ENCODE data around the gene SGTA. TPM values are rescaled to one million over a fixed set of nuclear protein-coding genes. Genes with fewer than 3 reads are reported as not detected.
"Not testable (repeated sequence)": the region's sequence is repeated elsewhere in the genome, so short reads cannot be mapped to it uniquely, and the experiment has no call there.

The SGTA gene
- total RNA-seq, 1 experiment from 2014 or later = 35.1 TPM

DNA sequence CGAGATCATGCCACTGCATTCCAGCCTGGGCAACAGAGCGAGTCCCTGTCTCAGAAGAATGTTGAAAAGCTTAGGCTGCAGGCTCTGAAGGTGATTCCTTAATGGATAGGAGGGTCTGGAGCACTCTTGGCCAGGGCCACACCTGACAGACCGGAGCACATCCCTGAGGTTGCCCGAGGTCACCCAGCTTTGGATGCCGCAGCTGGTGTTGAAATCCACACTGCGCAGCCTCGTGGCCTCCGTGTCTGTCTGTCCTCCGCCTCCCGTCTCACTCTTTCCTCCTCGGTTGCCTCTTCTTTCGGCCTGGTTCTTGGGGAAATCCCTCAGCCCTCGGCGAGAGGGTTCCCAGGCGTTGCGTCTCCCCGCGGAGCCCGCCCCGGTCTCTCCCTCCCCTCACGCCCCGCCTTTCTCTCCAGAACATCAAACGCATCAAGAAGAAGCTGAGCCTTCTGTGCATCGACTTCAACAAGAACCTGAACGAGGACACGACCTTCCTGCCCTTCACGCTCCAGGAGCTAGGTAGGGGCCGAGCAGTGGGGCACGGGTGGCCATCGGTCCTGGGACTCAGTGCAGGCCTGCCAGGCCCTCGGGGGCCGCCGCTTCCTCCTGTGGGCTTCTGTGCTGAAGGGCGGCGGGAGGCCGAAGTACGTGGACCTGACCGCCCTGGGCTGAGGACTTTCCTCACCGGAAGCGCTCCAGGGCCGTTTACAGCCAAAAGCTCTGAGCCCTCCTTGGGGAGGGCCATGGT, 16.4 kb upstream of the SGTA start:
- no peak for DNase-seq (ENCODE audit: low read depth, low spot score)
- in situ Hi-C loops (cut with HindIII; ENCODE audit: low pct_unique_long_range_greater_than_20kb, low sequenced_read_pairs) = no loop called here

DNA sequence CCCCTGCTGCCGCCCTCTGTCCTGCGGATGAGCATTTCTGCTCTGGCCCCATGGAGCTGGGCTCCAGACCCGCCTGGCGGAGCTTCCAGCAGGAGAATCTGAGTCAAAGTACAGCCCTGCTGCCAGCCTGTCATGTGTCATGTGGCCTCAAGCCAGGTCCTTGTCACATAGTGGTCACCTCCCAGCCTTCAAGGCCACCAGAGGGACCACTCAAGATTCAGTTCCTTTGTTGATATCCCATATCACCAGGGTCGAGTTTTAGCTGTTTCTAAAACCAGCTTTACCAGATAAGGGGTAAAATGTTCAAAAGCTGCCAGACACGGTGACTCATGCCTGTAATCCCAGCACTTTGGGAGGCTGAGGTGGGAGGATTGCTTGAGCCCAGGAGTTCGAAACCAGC, 15.7 kb upstream of the SGTA start:
- in situ Hi-C loops (cut with HindIII; ENCODE audit: low pct_unique_long_range_greater_than_20kb, low sequenced_read_pairs) = no loop called here
- DNase-seq (ENCODE audit: low read depth, low spot score) = no peak

DNA sequence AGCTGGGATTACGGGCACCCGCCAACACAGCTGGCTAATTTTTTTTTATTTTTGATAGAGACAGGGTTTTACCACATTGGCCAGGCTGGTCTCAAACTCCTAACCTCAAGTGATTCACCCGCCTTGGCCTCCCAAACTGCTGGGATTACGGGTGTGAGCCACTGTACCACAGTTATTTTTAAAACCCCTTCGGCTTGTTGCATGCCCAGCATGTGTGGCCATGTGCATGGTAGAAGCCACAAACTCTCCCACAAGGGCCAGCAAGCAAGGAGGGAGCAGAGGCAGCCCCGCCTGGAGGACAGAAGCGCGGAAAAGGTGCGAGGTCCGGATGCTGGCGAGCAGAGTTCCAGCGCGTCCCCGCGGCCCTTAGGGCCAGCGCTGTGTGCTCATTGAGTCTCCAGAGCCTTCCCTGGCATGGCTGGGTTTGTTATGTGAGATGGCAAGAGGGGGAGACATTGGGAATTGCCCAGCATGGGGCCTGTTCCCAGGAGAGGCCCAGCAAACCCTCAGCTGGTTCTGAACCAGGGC, 15.1 kb upstream of the SGTA start:
- DNase-seq (ENCODE audit: low read depth, low spot score) = no peak
- in situ Hi-C loops (cut with HindIII; ENCODE audit: low pct_unique_long_range_greater_than_20kb, low sequenced_read_pairs) = no loop called here

DNA sequence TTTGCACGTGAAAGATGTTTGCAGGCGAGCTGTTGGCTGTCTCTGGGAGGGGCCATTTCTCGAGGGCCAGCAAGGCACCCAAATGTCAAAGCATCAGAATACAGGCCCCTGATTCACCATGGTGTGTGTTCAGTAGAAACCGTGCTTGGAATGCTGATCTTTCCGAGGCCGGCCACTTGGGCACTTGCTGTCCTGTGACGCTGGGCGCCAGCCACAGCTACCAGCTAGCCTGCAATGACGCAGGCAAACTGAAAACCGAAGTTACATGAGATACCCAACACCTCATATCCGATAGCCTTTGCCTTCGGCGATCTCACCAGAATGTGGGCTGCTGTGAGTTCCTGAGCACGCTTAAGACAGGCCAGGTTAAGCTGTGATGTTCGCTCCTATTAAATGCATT, 14.2 kb upstream of the SGTA start:
- in situ Hi-C loops (cut with HindIII; ENCODE audit: low pct_unique_long_range_greater_than_20kb, low sequenced_read_pairs) = no loop called here

DNA sequence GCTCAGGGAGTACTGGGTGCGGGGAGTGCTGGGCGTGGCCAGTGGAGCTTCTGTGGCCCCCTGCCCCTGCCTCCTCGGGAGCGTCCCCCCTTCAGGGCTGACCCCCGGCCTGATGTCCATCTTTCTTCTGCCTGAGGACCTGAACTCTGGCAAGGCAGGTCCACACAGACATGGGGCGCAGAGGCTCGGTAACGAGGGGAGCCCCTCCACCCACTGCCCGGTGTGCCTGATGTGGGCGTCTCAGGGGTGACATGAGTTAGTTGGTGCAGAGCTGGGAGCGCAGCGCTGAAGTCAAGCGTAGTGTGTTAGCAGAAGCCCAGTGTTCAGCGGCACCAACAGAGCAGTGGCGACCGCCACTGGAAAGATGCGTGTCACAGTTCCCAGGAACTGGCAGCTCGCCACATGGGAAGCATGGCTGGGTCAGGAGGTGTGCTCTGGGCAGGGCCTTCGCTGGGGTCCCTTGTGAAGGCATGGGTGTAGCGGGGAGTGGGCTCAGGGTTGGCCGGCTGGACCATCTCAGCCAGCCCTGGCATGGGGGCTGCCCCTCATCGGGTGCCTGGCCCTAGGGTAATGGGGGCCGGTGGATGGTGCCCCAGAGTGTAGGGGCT, 13.7 kb upstream of the SGTA start:
- no peak for DNase-seq (ENCODE audit: low read depth, low spot score)
- in situ Hi-C loops (cut with HindIII; ENCODE audit: low pct_unique_long_range_greater_than_20kb, low sequenced_read_pairs) = no loop called here

More for the DNA sequence above, 14.2 kb upstream of the SGTA start:
- DNase-seq (ENCODE audit: low read depth, low spot score) = no peak

DNA sequence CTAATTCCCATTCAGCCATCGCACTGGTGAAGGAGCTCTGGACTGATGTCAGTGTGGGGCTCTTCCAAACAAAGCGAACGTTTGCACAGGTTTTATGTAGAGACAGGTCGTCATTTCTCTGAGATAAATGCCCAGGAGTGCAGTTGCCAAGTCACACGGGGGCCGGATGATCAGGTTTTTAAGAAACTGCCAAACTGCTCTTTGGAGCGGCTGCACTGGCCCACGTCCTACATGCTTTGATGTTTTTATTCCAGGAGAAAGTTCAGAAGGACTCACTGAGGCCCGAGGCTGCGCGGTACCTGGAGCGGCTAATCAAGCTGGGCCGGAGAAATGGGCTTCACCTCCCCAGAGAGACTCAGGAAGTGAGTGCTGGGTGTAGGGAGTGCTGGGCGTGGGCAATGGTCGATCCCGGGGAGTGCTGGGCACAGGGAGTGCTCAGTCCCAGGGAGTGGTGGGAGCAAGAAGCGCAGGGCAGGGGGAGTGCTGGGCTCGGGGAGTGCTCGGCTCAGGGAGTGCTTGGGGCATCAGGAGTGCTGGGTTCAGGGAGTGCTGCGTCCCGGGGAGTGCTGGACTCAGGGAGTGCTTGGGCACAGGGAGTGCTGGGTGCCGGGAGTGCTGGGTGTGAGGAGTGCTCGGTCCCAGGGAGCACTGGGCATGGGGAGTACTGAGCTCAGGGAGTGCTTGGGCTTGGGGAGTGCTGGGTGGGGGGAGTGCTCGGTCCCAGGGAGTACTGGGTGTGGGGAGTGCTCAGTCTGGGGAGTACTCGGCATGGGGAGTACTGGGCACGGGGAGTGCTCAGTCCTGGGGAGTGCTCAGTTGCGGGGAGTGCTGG, 13.0 kb upstream of the SGTA start:
- in situ Hi-C loops (cut with HindIII; ENCODE audit: low pct_unique_long_range_greater_than_20kb, low sequenced_read_pairs) = no loop called here
- no peak for DNase-seq (ENCODE audit: low read depth, low spot score)

DNA sequence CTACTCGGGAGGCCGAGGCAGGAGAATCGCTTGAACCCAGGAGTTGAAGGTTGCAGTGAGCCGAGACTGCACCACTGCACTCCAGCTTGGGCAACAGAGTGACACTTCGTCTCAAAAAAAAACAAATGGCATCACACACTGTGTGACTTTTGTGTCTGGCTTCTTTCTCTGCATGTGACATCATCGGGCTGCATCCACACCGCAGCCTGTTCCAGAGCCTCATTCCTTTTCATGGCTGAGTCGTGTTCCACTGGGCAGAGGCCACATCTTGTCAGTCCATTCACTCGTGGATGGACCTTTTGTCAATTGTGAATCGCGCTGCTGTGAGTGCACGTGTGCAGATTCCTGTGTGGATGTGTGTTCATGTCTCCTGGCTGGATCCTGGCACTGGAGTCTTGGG, 10.5 kb upstream of the SGTA start:
- no peak for DNase-seq (ENCODE audit: low read depth, low spot score)
- in situ Hi-C loops (cut with HindIII; ENCODE audit: low pct_unique_long_range_greater_than_20kb, low sequenced_read_pairs) = no loop called here

DNA sequence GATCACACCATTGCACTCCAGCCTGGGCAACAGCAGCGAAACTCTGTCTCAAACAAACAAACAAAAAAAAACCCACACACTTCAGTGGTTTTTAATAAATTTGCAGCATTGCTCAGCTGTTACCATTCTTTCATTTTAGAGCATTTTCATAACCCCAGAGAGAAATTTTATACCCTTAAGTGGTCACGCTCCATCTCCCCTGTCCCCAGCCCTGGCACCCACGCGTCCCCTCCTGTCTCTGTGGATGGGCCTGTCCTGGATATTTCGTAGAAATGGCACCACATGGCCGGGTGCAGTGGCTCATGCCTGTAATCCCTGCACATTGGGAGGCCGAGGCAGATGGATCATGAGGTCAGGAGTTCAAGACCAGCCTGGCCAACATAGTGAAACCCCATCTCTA, 10.1 kb upstream of the SGTA start:
- in situ Hi-C loops (cut with HindIII; ENCODE audit: low pct_unique_long_range_greater_than_20kb, low sequenced_read_pairs) = no loop called here
- no peak for DNase-seq (ENCODE audit: low read depth, low spot score)

DNA sequence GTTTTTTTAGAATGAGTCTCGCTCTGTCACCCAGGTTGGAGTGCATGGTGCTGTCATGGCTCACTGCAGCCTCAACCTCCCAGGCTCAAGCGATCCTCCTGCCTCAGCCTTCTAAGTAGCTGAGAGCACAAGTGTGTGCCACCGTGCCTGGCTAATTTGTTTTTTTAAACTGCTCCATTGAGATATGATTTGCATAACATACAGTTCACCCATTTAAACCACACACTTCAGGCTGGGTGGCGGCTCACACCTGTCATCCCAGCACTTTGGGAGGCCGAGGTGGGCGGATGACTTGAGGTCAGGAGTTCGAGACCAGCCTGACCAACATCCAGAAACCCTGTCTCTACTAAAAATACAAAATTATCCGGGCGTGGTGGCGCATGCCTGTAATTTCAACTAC, 9.6 kb upstream of the SGTA start:
- DNase-seq (ENCODE audit: low read depth, low spot score); in situ Hi-C loops (cut with HindIII; ENCODE audit: low pct_unique_long_range_greater_than_20kb, low sequenced_read_pairs): not testable (repeated sequence)

DNA sequence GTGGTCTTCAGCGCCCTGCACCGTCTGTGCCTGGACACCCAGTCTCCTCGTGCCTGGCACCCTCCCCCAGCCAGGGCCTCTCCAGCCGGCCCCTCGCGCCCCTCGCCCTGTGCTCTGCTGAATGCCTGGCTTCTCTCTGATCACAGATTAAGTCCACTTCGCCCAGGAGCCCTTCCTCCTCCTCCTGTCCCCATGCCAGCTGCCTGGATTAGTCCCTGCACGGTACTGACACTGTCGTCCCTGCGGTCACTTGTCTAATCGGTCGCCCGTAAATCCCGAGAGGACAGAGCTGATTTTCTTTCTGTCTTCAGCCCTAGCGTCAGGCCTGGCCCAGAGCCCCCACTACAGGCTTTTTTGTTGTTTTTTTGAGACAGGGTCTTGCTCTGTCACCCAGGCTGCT, 8.8 kb upstream of the SGTA start:
- in situ Hi-C loops (cut with HindIII; ENCODE audit: low pct_unique_long_range_greater_than_20kb, low sequenced_read_pairs) = no loop called here
- DNase-seq (ENCODE audit: low read depth, low spot score) = no peak

DNA sequence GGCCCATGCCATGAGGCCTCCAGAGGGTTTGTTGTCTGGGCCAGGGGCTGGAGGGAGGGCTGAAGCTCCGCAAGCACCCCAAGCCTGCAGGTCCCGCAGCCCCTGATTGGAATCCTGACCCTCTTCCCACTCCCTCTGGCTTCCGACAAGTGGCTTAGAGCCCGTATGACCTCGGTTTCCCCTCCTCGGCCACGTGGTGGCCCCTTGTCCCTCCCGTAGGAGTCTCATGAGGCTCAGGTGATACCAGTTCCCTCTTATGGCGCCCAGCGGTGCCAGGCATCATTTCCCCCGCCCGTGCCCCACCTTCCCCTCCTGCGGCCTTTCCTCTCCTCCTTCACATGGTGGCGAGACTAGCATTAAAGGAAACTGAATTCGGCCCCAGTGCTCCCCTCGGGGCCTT, 8.4 kb upstream of the SGTA start:
- in situ Hi-C loops (cut with HindIII; ENCODE audit: low pct_unique_long_range_greater_than_20kb, low sequenced_read_pairs) = no loop called here
- no peak for DNase-seq (ENCODE audit: low read depth, low spot score)

DNA sequence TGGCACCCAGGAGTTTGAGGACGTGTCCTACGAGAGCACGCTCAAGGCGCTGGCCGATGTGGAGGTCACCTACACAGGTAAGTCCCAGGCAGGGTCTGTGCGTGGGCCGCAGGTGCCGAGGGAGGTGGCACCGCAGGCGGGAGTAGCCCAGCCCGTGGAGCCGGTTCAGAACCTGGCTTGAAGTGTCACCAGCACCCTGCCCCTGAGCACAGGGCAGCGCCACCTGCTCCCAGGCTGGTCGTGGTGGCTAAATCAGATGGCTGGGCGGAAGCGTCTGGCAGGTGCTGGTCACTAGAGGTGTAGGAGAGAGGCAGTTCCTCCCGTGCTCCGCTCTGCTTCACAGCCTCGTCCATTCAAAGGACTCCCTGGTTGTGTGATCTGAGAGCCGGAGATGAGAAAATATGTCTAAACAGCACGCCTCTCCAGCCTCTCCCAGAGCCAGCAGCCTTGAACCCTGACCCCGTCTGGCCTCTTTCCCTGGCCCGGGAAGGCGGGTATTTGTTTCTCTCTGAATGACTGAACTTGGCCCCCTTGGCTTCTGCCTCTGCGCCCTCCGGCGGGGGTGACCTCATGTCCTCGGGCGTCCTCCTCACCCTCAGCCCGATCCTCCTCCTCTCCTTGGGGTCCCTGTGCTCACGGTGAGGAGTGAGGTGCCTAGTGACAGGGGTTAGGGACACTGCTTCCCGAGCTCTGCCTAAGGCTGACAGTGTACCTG, 7.6 kb upstream of the SGTA start:
- DNase-seq (ENCODE audit: low read depth, low spot score) = no peak
- in situ Hi-C loops (cut with HindIII; ENCODE audit: low pct_unique_long_range_greater_than_20kb, low sequenced_read_pairs) = no loop called here

DNA sequence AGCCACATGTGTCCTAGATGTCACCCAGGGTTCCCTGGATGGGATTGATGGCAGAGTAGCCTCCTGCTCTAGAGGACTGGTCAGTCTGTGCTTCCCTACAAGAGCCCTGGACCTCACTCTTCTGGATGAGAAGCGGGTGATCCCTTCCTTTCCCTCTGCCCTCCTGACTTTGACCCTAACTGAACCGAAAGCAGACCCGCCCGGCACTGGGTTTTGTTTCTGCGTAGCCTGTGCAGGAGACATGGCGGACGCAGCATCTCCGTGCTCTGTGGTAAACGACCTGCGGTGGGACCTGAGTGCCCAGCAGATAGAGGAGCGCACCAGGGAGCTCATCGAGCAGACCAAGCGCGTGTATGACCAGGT, 7.1 kb upstream of the SGTA start:
- in situ Hi-C loops (cut with HindIII; ENCODE audit: low pct_unique_long_range_greater_than_20kb, low sequenced_read_pairs) = no loop called here

DNA sequence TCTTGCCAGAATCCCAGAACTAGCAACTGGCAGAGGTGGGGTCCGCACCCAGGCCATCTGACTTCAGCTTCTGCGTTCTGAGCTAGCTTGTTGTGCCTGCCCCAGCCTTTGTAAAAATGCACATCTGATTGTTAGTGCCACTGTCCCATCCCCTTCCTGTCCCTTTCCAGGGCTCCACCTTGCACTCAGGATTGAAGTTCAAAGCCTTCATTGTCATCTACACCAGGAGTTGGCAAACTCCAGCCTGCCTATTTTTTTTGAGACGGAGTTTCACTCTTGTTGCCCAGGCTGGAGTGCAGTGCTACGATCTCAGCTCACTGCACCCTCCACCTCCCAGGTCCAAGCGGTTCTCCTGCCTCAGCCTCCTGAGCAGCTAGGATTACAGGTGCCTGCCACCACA, 5.2 kb upstream of the SGTA start:
- no peak for DNase-seq (ENCODE audit: low read depth, low spot score)
- in situ Hi-C loops (cut with HindIII; ENCODE audit: low pct_unique_long_range_greater_than_20kb, low sequenced_read_pairs) = no loop called here

More for the DNA sequence above, 7.1 kb upstream of the SGTA start:
- no peak for DNase-seq (ENCODE audit: low read depth, low spot score)

DNA sequence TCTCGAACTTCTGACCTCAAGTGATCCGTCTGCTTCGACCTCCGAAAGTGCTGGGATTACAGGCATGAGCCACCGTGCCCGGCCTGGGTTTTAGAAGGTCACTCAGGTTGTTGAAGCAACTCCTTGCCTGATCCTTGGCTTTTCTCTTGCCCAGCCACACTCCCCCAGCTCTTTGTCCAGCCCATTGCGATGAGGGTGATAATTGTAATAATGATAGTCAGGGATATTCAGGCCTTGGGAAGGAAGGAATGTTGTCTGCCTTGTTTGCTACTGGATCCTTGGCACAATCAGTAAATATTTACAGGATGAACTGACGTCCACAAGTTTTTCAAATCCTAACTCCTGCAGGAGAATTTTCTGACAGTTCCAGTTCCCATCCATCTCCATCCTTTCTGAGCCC, 4.0 kb upstream of the SGTA start:
- in situ Hi-C loops (cut with HindIII; ENCODE audit: low pct_unique_long_range_greater_than_20kb, low sequenced_read_pairs) = no loop called here
- DNase-seq (ENCODE audit: low read depth, low spot score) = no peak

DNA sequence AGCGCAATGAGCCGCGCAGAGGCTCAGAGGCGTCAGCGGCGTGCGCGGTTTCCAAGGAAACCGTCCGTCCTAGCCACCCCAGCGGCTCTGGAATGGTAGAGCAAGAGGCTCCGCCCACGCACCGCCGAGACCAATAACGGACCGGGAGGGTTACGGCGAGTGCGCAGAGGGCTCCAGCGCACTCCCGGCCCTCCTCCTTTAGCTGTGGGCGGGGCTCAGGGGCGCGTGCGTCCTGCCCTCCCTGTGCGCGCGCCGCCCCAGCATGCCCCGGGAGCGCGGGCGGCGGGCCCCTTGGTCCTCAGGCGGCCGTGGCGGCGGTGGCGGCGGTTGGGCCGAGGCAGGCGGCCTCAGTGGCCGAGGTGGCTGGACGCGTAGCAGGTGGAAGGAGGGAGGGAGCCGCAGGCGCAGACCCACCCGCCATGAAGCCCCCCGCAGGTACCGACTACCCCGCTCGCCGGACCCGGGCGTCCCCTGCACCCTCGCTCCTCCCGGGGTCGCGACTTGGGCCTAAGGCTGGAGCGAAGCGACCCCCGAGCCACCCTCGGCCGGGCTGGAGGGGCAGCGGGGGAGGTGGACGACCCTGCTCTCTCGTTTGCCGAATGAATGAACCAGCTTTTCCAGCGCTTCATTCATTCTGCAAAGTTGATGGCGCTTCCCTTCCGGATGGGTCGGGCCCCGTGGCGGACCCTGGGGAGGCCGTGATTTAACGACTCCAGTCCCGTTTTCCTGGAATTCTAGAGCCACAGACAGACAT, 2.3 kb upstream of the SGTA start, which contains the start of gene THOP1:
Gene THOP1, plus strand, starts transcription at position 260 of the 754 bp plus-strand sequence. Its CDS starts 160 bp downstream, at position 420.
- peak; percentile 98 for DNase-seq (ENCODE audit: low read depth, low spot score)
- in situ Hi-C loops (cut with HindIII; ENCODE audit: low pct_unique_long_range_greater_than_20kb, low sequenced_read_pairs) = no loop called here

DNA sequence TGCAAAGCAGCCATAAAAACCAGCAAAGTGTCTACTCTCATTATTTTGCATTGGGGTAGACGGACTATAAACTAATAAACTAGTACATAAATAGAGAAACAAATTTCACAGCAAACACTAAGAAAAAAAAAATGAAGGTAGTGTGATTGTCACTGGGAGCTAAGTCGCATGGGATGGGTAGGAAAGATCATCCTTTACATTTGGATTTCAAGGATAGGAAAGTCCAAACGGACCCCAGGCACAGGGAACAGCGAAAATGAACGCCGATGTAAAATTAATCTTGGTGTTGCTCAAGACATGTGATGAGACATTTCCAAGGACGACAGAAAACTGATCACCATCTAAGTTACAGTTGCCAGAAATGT, 690 bp upstream of the SGTA start:
- in situ Hi-C loops (cut with HindIII; ENCODE audit: low pct_unique_long_range_greater_than_20kb, low sequenced_read_pairs) = no loop called here
- no peak for DNase-seq (ENCODE audit: low read depth, low spot score)
